ENCODE data around the gene ZNRF2. TPM values are rescaled to one million over a fixed set of nuclear protein-coding genes. Genes with fewer than 3 reads are reported as not detected.

Gene ZNRF2
- total RNA-seq, 1 donor from 2014 or later = 13.8 TPM

GRCh38 chr7:30249986-30250774, 34.2 kb upstream of the ZNRF2 start:
- H3K4me1 Mint-ChIP-seq (ENCODE audit: low read depth) = peaks cover 41% of the 10 kb centered on the region

GRCh38 chr7:30251708-30252329, 32.6 kb upstream of the ZNRF2 start:
- peaks cover 48% of the 10 kb centered on the region for H3K4me1 Mint-ChIP-seq (ENCODE audit: low read depth)
- no peak overlapping the region for H3K4me3 Mint-ChIP-seq (ENCODE audit: low read depth)
- no peaks in the 10 kb centered on the region for H3K36me3 Mint-ChIP-seq (ENCODE audit: insufficient read depth)
- TF ChIP-seq, protein P1, sequence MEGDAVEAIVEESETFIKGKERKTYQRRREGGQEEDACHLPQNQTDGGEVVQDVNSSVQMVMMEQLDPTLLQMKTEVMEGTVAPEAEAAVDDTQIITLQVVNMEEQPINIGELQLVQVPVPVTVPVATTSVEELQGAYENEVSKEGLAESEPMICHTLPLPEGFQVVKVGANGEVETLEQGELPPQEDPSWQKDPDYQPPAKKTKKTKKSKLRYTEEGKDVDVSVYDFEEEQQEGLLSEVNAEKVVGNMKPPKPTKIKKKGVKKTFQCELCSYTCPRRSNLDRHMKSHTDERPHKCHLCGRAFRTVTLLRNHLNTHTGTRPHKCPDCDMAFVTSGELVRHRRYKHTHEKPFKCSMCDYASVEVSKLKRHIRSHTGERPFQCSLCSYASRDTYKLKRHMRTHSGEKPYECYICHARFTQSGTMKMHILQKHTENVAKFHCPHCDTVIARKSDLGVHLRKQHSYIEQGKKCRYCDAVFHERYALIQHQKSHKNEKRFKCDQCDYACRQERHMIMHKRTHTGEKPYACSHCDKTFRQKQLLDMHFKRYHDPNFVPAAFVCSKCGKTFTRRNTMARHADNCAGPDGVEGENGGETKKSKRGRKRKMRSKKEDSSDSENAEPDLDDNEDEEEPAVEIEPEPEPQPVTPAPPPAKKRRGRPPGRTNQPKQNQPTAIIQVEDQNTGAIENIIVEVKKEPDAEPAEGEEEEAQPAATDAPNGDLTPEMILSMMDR (IDR thresholded peaks at IDR 0.05; ENCODE audit: unreplicated experiment) = no peak
- no peak for DNase-seq (ENCODE audit: low spot score, unreplicated experiment)
- H3K27me3 Mint-ChIP-seq = no peaks in the 10 kb centered on the region
- H3K9me3 Mint-ChIP-seq (ENCODE audit: low read depth) = no peaks in the 10 kb centered on the region
- H3K27ac Mint-ChIP-seq = no peak overlapping the region

More at GRCh38 chr7:30249986-30250774, 34.2 kb upstream of the ZNRF2 start:
- no peaks in the 10 kb centered on the region for H3K27me3 Mint-ChIP-seq
- H3K36me3 Mint-ChIP-seq (ENCODE audit: insufficient read depth) = no peaks in the 10 kb centered on the region
- no peak overlapping the region for H3K27ac Mint-ChIP-seq
- H3K9me3 Mint-ChIP-seq (ENCODE audit: low read depth) = no peaks in the 10 kb centered on the region
- no peak overlapping the region for H3K4me3 Mint-ChIP-seq (ENCODE audit: low read depth)
- no peak for DNase-seq (ENCODE audit: low spot score, unreplicated experiment)
- TF ChIP-seq, protein P1 (IDR thresholded peaks at IDR 0.05; ENCODE audit: unreplicated experiment) = no peak

GRCh38 chr7:30252885-30253795, 31.3 kb upstream of the ZNRF2 start:
- Mint-ChIP-seq H3K27me3 (no peaks in the 10 kb centered on the region), H3K36me3 (ENCODE audit: insufficient read depth) (no peaks in the 10 kb centered on the region), H3K4me1 (ENCODE audit: low read depth) (peaks cover 40% of the 10 kb centered on the region), H3K27ac (no peak overlapping the region), H3K4me3 (ENCODE audit: low read depth) (no peak overlapping the region), H3K9me3 (ENCODE audit: low read depth) (no peaks in the 10 kb centered on the region)
- TF ChIP-seq, protein P1 (IDR thresholded peaks at IDR 0.05; ENCODE audit: unreplicated experiment) = no peak
- no peak for DNase-seq (ENCODE audit: low spot score, unreplicated experiment)

DNA sequence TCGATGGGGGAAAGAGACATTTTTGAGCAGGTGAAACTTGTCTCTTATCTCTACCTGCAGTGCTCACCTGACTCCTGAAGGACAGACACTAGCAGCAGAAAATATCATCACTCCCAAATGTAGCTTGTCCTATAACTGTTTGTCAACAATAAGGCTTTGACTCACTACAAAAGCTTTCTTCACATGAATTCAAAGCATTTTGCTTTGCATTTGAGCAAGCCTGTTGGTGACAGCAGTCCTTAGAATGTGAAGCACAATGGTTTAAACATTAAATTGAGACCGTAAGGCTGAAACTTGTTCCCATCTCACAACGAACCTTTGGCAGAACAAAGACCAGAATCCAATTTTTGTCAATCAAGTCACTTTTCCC, 30.6 kb upstream of the ZNRF2 start:
- no peak for DNase-seq (ENCODE audit: low spot score, unreplicated experiment)
- Mint-ChIP-seq H3K27ac (no peak overlapping the region), H3K4me3 (ENCODE audit: low read depth) (no peak overlapping the region), H3K4me1 (ENCODE audit: low read depth) (peaks cover 39% of the 10 kb centered on the region), H3K9me3 (ENCODE audit: low read depth) (no peaks in the 10 kb centered on the region), H3K27me3 (no peaks in the 10 kb centered on the region), H3K36me3 (ENCODE audit: insufficient read depth) (no peaks in the 10 kb centered on the region)
- TF ChIP-seq, protein P1 (IDR thresholded peaks at IDR 0.05; ENCODE audit: unreplicated experiment) = no peak

GRCh38 chr7:30254248-30254647, 30.1 kb upstream of the ZNRF2 start:
- peaks cover 38% of the 10 kb centered on the region for H3K4me1 Mint-ChIP-seq (ENCODE audit: low read depth)
- no peaks in the 10 kb centered on the region for H3K9me3 Mint-ChIP-seq (ENCODE audit: low read depth)
- no peak for DNase-seq (ENCODE audit: low spot score, unreplicated experiment)
- TF ChIP-seq, protein P1 (IDR thresholded peaks at IDR 0.05; ENCODE audit: unreplicated experiment) = no peak
- no peak overlapping the region for H3K27ac Mint-ChIP-seq
- no peaks in the 10 kb centered on the region for H3K36me3 Mint-ChIP-seq (ENCODE audit: insufficient read depth)
- no peaks in the 10 kb centered on the region for H3K27me3 Mint-ChIP-seq
- no peak overlapping the region for H3K4me3 Mint-ChIP-seq (ENCODE audit: low read depth)

All from progenitor cell of endocrine pancreas (in vitro differentiated cells).